Stimulated activated CD4-positive, alpha-beta T cell treated with anti-CD3 and anti-CD28 coated beads, Interleukin-15, amount 100 ng/mL, for 24 hours (primary cell): ENCODE measurements around the gene LDHD.
"Not testable (repeated sequence)": the region's sequence is repeated elsewhere in the genome, so short reads cannot be mapped to it uniquely, and the experiment has no call there.

Experiments
- DNase-seq: peaks from one replicate; pipeline ENCODE4 v3.0.0-alpha.2; 2020

Gene LDHD

GRCh38 chr16:75099075-75099667, 17.4 kb downstream of the LDHD start:
- no peak for DNase-seq

- DNase-seq, result peak; percentile 86
These were observed 18.4 kb downstream of the LDHD start for GRCh38 chr16:75097941-75098901.

- DNase-seq, result no peak
These were observed 19.3 kb downstream of the LDHD start for GRCh38 chr16:75097191-75097761.

- no peak for DNase-seq
These were observed 19.9 kb downstream of the LDHD start for GRCh38 chr16:75096656-75097055.

GRCh38 chr16:75095204-75095621, 21.4 kb downstream of the LDHD start:
- DNase-seq, result no peak

DNA sequence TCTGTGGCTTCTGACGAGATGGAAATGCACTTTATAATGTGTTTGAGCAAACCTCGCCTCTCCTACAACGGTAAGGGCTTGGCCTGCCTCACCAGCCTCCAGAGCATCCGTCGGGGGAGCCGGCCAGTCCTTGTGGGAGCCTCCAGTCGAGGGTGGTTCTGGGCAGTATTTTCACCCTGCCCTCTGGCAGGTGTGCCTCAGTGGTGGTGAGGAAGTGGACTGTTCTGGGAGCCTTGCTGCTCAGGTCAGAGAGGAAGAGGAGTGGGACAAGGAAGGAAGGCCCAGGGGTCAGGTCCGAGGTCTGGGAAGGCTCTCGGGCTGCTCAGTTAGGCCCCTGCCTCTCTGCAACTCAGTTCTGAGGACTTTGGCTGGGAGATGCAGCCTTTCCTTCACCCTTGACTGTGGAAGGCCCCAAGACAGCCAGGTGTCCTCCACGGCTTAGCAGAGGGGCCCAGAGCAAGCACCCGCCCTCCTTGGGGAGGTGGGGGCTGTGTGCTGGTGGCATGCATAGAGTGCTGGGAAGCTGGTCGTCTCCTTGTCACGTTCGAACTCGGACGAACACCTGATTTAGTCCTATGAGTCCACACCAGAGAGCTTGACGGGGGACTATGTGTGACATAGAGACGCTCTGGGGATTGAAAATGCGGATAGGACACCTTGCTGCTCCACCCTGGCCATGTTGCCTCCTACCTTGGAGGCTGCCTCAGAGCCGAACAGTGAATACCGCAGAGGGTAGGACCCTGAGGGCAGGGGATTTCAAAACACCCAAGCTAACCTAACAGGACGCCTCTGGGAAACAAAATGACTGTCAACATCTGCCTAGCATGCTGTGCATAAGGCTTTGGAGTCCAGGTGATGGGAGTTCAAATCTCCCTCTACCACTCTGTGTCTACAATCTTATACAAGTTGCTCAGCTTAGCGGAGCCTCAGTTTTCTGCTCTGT, 22.7 kb downstream of the LDHD start:
- no peak for DNase-seq

- no peak for DNase-seq
These were observed 23.8 kb downstream of the LDHD start for GRCh38 chr16:75092777-75093176.

DNA sequence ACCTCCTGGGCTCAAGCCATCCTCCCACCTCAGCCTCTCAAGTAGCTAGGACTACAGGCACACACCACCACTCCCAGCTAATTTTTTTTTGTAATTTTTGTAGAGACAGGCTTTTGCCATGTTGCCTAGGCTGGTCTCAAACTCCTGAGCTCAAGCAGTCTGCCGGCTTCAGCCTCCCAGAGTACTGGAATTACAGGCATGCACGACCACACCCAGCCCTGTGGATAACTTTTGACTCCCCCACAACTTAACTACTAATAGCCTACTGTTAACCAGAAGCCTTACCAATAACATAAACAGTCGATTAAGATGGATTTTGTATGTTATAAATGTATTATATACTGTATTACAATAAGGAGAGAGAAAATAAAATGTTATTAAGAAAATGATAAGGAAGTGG, 25.0 kb downstream of the LDHD start:
- DNase-seq, result not testable (repeated sequence)

- not testable (repeated sequence) for DNase-seq
These were observed 25.7 kb downstream of the LDHD start for GRCh38 chr16:75090899-75091298.

GRCh38 chr16:75089486-75090202, 26.9 kb downstream of the LDHD start:
- DNase-seq, result no peak

GRCh38 chr16:75088934-75089333, 27.6 kb downstream of the LDHD start:
- DNase-seq, result no peak

- no peak for DNase-seq
These were observed 28.4 kb downstream of the LDHD start for GRCh38 chr16:75088216-75088615.

DNA sequence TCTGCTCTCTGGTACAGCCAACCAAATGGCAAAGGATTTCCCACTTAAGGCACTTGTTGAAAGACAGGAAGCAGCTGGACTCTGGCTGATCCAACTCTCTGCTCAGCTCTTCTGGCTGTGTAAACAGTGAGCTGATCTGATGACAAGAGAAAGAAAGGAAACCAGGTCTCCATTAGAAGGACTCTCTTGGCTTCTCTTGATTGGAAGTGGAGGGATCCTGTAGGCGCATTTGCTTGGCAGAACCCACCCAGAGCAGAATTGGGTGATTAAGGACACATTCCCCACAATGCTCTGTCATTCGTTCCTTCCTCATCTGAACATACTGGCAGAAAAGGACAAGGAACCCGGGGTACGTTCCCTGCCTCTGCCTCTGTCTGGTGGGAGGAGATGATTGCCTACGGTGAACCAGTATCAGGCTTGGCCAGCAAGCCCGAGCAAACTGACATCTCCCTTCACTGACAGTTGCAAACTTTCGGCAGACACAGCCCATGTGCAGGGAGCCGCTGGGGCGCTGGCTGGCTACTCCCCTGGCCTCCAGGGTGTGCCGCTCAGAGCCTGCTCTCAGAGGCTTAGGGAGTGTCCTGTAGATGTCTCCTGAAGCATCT, 29.1 kb downstream of the LDHD start:
- DNase-seq, result no peak

DNA sequence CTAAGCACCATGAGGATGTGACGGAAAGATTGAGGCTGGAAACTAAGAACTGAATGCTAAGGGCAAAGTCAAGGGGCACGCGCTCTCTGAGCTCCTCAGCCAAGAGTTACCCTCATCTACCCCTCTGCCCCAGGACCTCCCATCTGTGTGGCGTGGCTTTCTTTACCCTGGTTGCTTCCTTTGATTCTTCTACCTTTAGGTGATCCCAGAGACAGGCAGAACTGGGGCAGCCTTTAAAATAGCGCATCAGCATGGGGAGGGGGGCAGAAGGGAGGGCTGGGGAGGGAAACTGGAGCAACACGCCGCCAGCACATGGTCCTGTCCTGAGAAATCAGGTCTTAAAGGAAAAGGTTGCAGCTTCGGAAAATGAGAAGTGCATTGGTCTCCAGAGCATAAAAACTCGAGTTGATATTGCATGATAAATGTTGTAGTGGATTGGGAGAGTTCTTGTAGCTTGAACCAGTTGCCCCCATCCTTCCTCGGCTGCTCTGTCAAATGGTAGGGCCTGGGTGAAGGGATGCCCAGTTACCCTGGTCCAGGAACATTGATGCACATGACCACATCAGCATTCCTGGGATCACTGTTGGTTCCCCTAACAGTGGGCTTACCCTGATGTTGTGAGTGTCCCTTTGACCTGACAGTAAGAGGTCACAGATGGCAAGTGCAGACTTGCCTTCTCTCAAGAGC, 29.7 kb downstream of the LDHD start:
- DNase-seq, result no peak

DNA sequence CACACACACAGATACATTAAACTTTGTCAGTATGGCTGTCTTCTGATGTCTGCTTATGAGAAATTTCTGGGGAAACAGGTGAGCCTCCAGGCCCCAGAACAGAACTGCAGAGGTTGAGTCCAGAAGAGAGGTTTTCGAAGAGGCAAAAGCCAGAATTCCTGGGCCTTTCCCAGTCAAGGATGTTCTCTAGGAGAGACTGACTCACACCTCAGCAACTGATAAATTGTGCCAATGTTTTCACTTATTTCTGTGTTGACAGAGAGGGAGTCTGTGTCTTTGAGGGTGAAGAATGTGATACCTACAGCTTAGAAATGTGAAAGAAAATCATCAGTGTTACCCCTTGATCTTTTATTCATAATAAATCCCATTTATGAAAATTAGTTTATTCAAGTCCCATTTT, 30.3 kb downstream of the LDHD start:
- DNase-seq, result no peak

- no peak for DNase-seq
These were observed 31.0 kb downstream of the LDHD start for GRCh38 chr16:75085556-75085955.

GRCh38 chr16:75083813-75084212, 32.8 kb downstream of the LDHD start:
- DNase-seq, result no peak

- no peak for DNase-seq
These were observed 35.3 kb downstream of the LDHD start for GRCh38 chr16:75081179-75081859.

GRCh38 chr16:75080205-75081029, 36.2 kb downstream of the LDHD start:
- no peak for DNase-seq
